CD14-positive monocyte (primary cell): ENCODE measurements around the gene FTL. TPM values are rescaled to one million over a fixed set of nuclear protein-coding genes. Genes with fewer than 3 reads are reported as not detected.

Experiments used
- DNase-seq, 3 donors: peaks; one replicate each; pipeline ENCODE4 v3.0.0-alpha.2; 2011 to 2022
- H2AFZ ChIP-seq: 2 replicates; pipeline ENCODE4 v1.6.0; 2012; ENCODE audit warnings: mild to moderate bottlenecking, low read depth, low read length, inconsistent platforms; ENCODE audit not compliant: insufficient read depth, poor library complexity, severe bottlenecking
- H3K27ac ChIP-seq, 2 donors: 1 replicate in 1 of 2; 2 replicates in 1 of 2; pipeline ENCODE4 v1.5.1; 2012 to 2013; ENCODE audit warnings: low read length in 2 of 2, control low read depth in 1 of 2, inconsistent platforms in 1 of 2, low read depth in 1 of 2, mild to moderate bottlenecking in 1 of 2
- H3K27me3 ChIP-seq, 2 donors: one replicate each; pipeline versions ENCODE4 v1.6.0 to v1.6.1; 2011 to 2013; ENCODE audit warnings: low read length in 2 of 2; ENCODE audit not compliant: control insufficient read depth in 2 of 2, insufficient read depth in 2 of 2
- H3K36me3 ChIP-seq, 2 donors: replicated peaks in 1 of 2; 1 replicate in 1 of 2; 2 replicates in 1 of 2; pipeline versions ENCODE4 v1.5.1 to v1.6.1; 2012 to 2013; ENCODE audit warnings: low read length in 2 of 2, control low read depth in 1 of 2, inconsistent platforms in 1 of 2, mild to moderate bottlenecking in 1 of 2; ENCODE audit not compliant: insufficient read depth in 2 of 2, control insufficient read depth in 1 of 2
- H3K4me1 ChIP-seq, 2 donors: 1 replicate in 1 of 2; 2 replicates in 1 of 2; pipeline versions ENCODE4 v1.5.1 to v1.6.1; 2012 to 2013; ENCODE audit warnings: low read length in 2 of 2, control low read depth in 1 of 2, inconsistent platforms in 1 of 2, mild to moderate bottlenecking in 1 of 2, moderate library complexity in 1 of 2; ENCODE audit not compliant: insufficient read depth in 2 of 2, control insufficient read depth in 1 of 2
- H3K4me2 ChIP-seq: replicated peaks from 2 replicates; pipeline ENCODE3; 2012; ENCODE audit warnings: low read length, moderate library complexity, mild to moderate bottlenecking; ENCODE audit not compliant: poor library complexity, severe bottlenecking; ENCODE audit errors: extremely low read depth
- H3K4me3 ChIP-seq, 3 experiments: fragments of 200-600 bp in 1 of 3; sonication (generic) in 1 of 3; replicated peaks in 1 of 3; 1 replicate in 2 of 3; 2 replicates in 1 of 3; pipeline ENCODE4 v1.5.1; 2011 to 2013; ENCODE audit warnings: low read length in 3 of 3, mild to moderate bottlenecking in 3 of 3, control low read depth in 2 of 3, low read depth in 2 of 3, inconsistent platforms in 1 of 3, moderate library complexity in 1 of 3
- H3K79me2 ChIP-seq: 2 replicates; pipeline ENCODE4 v1.6.0; 2012; ENCODE audit warnings: mild to moderate bottlenecking, control low read depth, inconsistent platforms, low read length, moderate library complexity; ENCODE audit not compliant: insufficient read depth
- H3K9ac ChIP-seq: 2 replicates; pipeline ENCODE4 v1.6.0; 2017; ENCODE audit warnings: low read length, mild to moderate bottlenecking; ENCODE audit not compliant: insufficient read depth, poor library complexity, severe bottlenecking
- H3K9me3 ChIP-seq, 2 donors: replicated peaks in 1 of 2; 1 replicate in 1 of 2; 2 replicates in 1 of 2; pipeline versions ENCODE4 v1.5.1 to v1.6.1; 2012 to 2013; ENCODE audit warnings: low read length in 2 of 2, control low read depth in 1 of 2; ENCODE audit not compliant: control insufficient read depth in 1 of 2, insufficient read depth in 1 of 2
- H4K20me1 ChIP-seq: 2 replicates; pipeline ENCODE4 v1.6.0; 2012; ENCODE audit warnings: mild to moderate bottlenecking, low read length, control low read depth, moderate library complexity; ENCODE audit not compliant: insufficient read depth
- H3K27ac Mint-ChIP-seq, 7 donors: one replicate each; pipeline ENCODE4 v1.8.0; 2020; ENCODE audit warnings: mild to moderate bottlenecking in 7 of 7, mixed read lengths in 7 of 7, moderate library complexity in 6 of 7, inconsistent platforms in 2 of 7
- H3K27me3 Mint-ChIP-seq, 3 donors: one replicate each; pipeline ENCODE4 v1.8.0; 2021 to 2022; ENCODE audit warnings: low read depth in 3 of 3, mild to moderate bottlenecking in 3 of 3, mixed read lengths in 3 of 3, moderate library complexity in 3 of 3, inconsistent platforms in 1 of 3
- H3K36me3 Mint-ChIP-seq, 2 donors: one replicate each; pipeline ENCODE4 v1.8.0; 2020; ENCODE audit warnings: mixed read lengths in 2 of 2, inconsistent platforms in 1 of 2, mild to moderate bottlenecking in 1 of 2
- H3K4me1 Mint-ChIP-seq: one replicate; pipeline ENCODE4 v1.8.0; 2020; ENCODE audit warnings: mild to moderate bottlenecking, mixed read lengths
- H3K4me3 Mint-ChIP-seq, 2 donors: one replicate each; pipeline ENCODE4 v1.8.0; 2020; ENCODE audit warnings: mild to moderate bottlenecking in 2 of 2, mixed read lengths in 2 of 2, moderate library complexity in 1 of 2
- H3K9me3 Mint-ChIP-seq, 7 donors: one replicate each; pipeline ENCODE4 v1.8.0; 2020 to 2022; ENCODE audit warnings: mixed read lengths in 7 of 7, mild to moderate bottlenecking in 6 of 7, moderate library complexity in 6 of 7, inconsistent platforms in 2 of 7
- WGBS: methylation state at CpG from one replicate; pipeline ENCODE4 v1.1.5; 2013; ENCODE audit warnings: missing lambda C conversion rate; ENCODE audit not compliant: insufficient coverage; 5-methylcytosine and 5-hydroxymethylcytosine counted together
- intact Hi-C, 2 donors: fragments of 100-400 bp; cut with micrococcal nuclease; formaldehyde crosslinking; loops; one replicate each; pipeline versions ENCODE4 v1.15.0 to v1.15.1; 2023
- polyA plus RNA-seq, 3 donors: library from polyadenylated mRNA; depleted of rRNA in 1 of 3; unstranded in 2 of 3; stranded (reverse) in 1 of 3; fragments of 300-500 nt in 2 of 3; fragments of >200 nt in 1 of 3; fragmentation: Illumina TruSeq in 2 of 3; gene quantifications; 1 replicate in 2 of 3; 2 replicates in 1 of 3; pipeline ENCODE4 v1.2.3, GENCODE V29; 2012 to 2021
- TF ChIP-seq, protein P1 (sequence below): fragments of 200-600 bp; IDR thresholded peaks from one replicate; pipeline ENCODE4 v1.8.0; 2022; ENCODE audit warnings: antibody characterized with exemption, mild to moderate bottlenecking

The FTL gene
- polyA plus RNA-seq, 3 donors = 4,468 to 26,681 (median 23,650) TPM

DNA sequence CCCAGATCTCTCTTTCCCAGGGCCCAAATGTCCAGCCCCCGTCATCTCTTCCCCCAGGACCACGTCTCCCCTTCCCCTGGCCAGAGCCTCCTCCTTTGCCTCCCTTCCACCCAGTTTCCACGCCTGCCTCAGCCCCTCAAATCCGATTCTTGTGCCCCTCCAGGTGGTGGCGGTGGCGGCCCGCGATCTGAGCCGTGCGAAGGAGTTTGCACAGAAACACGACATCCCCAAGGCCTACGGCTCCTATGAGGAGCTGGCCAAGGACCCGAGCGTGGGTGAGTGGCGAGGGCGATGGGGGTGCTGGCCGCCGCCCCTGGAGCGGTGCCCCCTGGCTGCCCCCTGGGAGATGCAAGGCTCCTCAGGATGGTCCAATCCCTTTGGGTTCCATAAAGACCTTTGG, 30.3 kb upstream of the FTL start:
- H3K4me1 ChIP-seq = peaks cover 7 to 17% of the 10 kb centered on the region in 2 donors
- H3K4me3 ChIP-seq = no peak overlapping the region
- Mint-ChIP-seq H3K27ac (no peak overlapping the region), H3K36me3 (no peaks in the 10 kb centered on the region), H3K27me3 (peaks cover 35 to 39% (median 37%) of the 10 kb centered on the region in 3 donors), H3K4me1 (peaks cover 15% of the 10 kb centered on the region), H3K4me3 (peak overlapping the region in 1 of 2 donors; percentile 44), H3K9me3 (peaks cover 0 to 12% (median 2%) of the 10 kb centered on the region in 7 donors)
- no peaks in the 10 kb centered on the region for H3K36me3 ChIP-seq
- no peak overlapping the region for H2AFZ ChIP-seq
- peaks cover 10 to 24% of the 10 kb centered on the region in 2 donors for H3K27me3 ChIP-seq
- H3K9ac ChIP-seq = no peak overlapping the region
- H3K27ac ChIP-seq = no peak overlapping the region
- no peaks in the 10 kb centered on the region for H3K79me2 ChIP-seq
- no peak overlapping the region for H3K4me2 ChIP-seq
- WGBS = 90% methylated on average over 16 of the region's 19 CpGs
- H3K9me3 ChIP-seq = no peaks in the 10 kb centered on the region
- TF ChIP-seq, protein P1, sequence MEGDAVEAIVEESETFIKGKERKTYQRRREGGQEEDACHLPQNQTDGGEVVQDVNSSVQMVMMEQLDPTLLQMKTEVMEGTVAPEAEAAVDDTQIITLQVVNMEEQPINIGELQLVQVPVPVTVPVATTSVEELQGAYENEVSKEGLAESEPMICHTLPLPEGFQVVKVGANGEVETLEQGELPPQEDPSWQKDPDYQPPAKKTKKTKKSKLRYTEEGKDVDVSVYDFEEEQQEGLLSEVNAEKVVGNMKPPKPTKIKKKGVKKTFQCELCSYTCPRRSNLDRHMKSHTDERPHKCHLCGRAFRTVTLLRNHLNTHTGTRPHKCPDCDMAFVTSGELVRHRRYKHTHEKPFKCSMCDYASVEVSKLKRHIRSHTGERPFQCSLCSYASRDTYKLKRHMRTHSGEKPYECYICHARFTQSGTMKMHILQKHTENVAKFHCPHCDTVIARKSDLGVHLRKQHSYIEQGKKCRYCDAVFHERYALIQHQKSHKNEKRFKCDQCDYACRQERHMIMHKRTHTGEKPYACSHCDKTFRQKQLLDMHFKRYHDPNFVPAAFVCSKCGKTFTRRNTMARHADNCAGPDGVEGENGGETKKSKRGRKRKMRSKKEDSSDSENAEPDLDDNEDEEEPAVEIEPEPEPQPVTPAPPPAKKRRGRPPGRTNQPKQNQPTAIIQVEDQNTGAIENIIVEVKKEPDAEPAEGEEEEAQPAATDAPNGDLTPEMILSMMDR = no peak
- intact Hi-C loops = no loop called here
- H4K20me1 ChIP-seq = no peaks in the 10 kb centered on the region
- no peak for DNase-seq

- no peak overlapping the region for H3K27ac ChIP-seq
- H3K4me1 ChIP-seq = peaks cover 7 to 17% of the 10 kb centered on the region in 2 donors
- no peaks in the 10 kb centered on the region for H3K36me3 ChIP-seq
- Mint-ChIP-seq H3K4me3 (no peak overlapping the region), H3K36me3 (no peaks in the 10 kb centered on the region), H3K9me3 (peaks cover 0 to 15% (median 8%) of the 10 kb centered on the region in 7 donors), H3K4me1 (peaks cover 15% of the 10 kb centered on the region), H3K27me3 (peaks cover 35 to 38% (median 37%) of the 10 kb centered on the region in 3 donors), H3K27ac (no peak overlapping the region)
- H2AFZ ChIP-seq = no peak overlapping the region
- no peak overlapping the region for H3K9ac ChIP-seq
- 93% methylated on average over 16 of the region's 25 CpGs for WGBS
- H3K27me3 ChIP-seq = peaks cover 10 to 24% of the 10 kb centered on the region in 2 donors
- intact Hi-C loops = no loop called here
- no peaks in the 10 kb centered on the region for H4K20me1 ChIP-seq
- peaks cover under 1 to 5% of the 10 kb centered on the region in 2 donors for H3K9me3 ChIP-seq
- no peak overlapping the region for H3K4me2 ChIP-seq
- TF ChIP-seq, protein P1 = no peak
- no peak overlapping the region for H3K4me3 ChIP-seq
- no peaks in the 10 kb centered on the region for H3K79me2 ChIP-seq
- DNase-seq = no peak
These were observed 29.2 kb upstream of the FTL start for GRCh38 chr19:48935864-48936263.
